HG03469 (cell line): ENCODE measurements around the gene TBCCD1.
"Not testable (repeated sequence)": the region's sequence is repeated elsewhere in the genome, so short reads cannot be mapped to it uniquely, and the experiment has no call there.

Experiments
- ATAC-seq: cut with Tn5 transposase; IDR thresholded peaks from one replicate; pipeline ENCODE4 v1.9.1; 2021; ENCODE audit warnings: mild to moderate bottlenecking, moderate library complexity, moderate number of reproducible peaks; ENCODE audit not compliant: unreplicated experiment

Gene TBCCD1

GRCh38 chr3:186564586-186564985 is 2.6 kb downstream of the TBCCD1 start:
- no peak for ATAC-seq

GRCh38 chr3:186552408-186553031 is 14.6 kb downstream of the TBCCD1 start:
- ATAC-seq, result no peak

GRCh38 chr3:186551387-186551786 is 15.8 kb downstream of the TBCCD1 start:
- no peak for ATAC-seq

- ATAC-seq, result no peak
Observed at GRCh38 chr3:186549497-186549896, 17.6 kb downstream of the TBCCD1 start.

- ATAC-seq, result no peak
Observed at GRCh38 chr3:186544281-186544680, 22.9 kb downstream of the TBCCD1 start, which contains the start of gene CRYGS. CRYGS (minus strand) TSS chr3:186544380; CDS start chr3:186544326, 54 bp downstream.

GRCh38 chr3:186540835-186541226 is 26.3 kb downstream of the TBCCD1 start:
- ATAC-seq, result no peak

- peak; percentile 35 for ATAC-seq
Observed at GRCh38 chr3:186540221-186540834, 26.8 kb downstream of the TBCCD1 start.

- ATAC-seq, result no peak
Observed at GRCh38 chr3:186538779-186539178, 28.4 kb downstream of the TBCCD1 start.

- ATAC-seq, result no peak
Observed at GRCh38 chr3:186536883-186537844, 30.0 kb downstream of the TBCCD1 start.

GRCh38 chr3:186534113-186534669 is 32.9 kb downstream of the TBCCD1 start:
- ATAC-seq, result peak; percentile 75

GRCh38 chr3:186532598-186533072 is 34.5 kb downstream of the TBCCD1 start:
- no peak for ATAC-seq

- not testable (repeated sequence) for ATAC-seq
Observed at GRCh38 chr3:186531694-186532093, 35.4 kb downstream of the TBCCD1 start.

GRCh38 chr3:186530415-186530814 is 36.7 kb downstream of the TBCCD1 start:
- ATAC-seq, result no peak

GRCh38 chr3:186529201-186529999 is 37.7 kb downstream of the TBCCD1 start:
- ATAC-seq, result no peak

- ATAC-seq, result no peak
Observed at GRCh38 chr3:186526256-186526606, 40.9 kb downstream of the TBCCD1 start.

GRCh38 chr3:186525369-186526255 is 41.5 kb downstream of the TBCCD1 start:
- no peak for ATAC-seq

- ATAC-seq, result no peak
Observed at GRCh38 chr3:186524616-186525015, 42.5 kb downstream of the TBCCD1 start.

- ATAC-seq, result no peak
Observed at GRCh38 chr3:186523434-186523833, 43.7 kb downstream of the TBCCD1 start.

GRCh38 chr3:186523022-186523421 is 44.1 kb downstream of the TBCCD1 start:
- ATAC-seq, result no peak
